NCI-H1694 (cell line): ENCODE data around the gene TMPRSS3.

Source experiments
- DNase-seq: peaks from one replicate; lab custom pipeline; 2025; lab: John Stamatoyannopoulos, UW

TMPRSS3 gene

DNA sequence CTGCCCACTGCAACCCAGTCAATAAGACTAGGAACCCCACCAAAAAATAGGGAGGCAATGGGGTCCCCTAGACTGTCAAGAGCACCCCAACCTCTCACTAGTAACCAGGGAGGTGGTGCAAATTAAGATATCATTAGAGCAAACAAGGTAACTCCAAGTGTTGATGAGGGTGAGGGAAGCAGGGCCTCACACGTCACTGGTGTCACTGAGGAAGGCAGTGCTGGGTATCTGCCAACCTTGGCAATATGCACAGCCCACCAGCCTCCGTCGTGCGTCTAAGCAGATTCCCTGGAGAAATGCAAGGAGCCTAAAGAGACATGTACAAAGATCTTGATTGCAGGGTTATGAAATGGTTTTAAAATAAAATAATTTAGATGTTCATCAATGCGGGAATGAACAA is 11.6 kb upstream of the TMPRSS3 start:
- no peak for DNase-seq

DNA sequence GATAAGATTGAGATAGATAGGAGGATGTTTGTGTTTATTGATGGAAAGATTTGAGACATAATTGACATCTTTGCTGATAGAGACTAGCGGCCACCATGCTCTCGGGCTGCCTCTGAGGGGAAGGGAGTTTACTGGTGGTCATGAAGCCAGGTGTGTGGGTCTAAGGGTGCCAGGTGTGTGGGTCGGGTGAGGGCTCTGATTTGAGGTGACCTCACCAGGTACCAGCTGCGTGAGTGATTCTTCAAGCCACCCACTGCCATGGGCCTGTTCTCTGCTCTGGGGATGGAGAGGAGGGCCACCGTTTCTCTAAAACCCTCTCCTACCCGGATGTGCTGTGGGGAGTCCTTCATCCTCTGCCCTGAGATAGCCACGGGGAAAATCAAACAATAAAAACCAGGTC is 11.0 kb upstream of the TMPRSS3 start:
- no peak for DNase-seq

DNA sequence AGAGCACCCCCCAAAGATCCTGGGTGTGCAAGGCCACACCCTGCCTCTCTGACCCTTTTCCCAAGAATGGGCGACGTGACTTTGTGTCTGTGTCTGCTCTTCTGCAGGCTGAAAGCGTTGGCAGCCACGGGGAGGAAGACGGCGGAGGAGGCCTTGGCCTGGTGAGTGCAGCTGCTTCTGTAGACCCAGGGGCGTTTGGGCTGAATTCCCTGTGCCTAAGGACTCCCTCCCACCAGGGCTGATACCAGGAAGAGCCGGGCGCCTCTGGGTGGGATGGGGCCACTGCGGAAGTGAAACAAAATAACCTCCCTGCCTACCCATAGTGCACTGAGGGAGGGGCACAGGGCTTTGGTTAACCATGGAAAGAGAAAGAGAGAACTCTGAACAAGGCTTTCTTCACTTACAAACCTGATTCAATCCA is 10.4 kb upstream of the TMPRSS3 start:
- no peak for DNase-seq

DNA sequence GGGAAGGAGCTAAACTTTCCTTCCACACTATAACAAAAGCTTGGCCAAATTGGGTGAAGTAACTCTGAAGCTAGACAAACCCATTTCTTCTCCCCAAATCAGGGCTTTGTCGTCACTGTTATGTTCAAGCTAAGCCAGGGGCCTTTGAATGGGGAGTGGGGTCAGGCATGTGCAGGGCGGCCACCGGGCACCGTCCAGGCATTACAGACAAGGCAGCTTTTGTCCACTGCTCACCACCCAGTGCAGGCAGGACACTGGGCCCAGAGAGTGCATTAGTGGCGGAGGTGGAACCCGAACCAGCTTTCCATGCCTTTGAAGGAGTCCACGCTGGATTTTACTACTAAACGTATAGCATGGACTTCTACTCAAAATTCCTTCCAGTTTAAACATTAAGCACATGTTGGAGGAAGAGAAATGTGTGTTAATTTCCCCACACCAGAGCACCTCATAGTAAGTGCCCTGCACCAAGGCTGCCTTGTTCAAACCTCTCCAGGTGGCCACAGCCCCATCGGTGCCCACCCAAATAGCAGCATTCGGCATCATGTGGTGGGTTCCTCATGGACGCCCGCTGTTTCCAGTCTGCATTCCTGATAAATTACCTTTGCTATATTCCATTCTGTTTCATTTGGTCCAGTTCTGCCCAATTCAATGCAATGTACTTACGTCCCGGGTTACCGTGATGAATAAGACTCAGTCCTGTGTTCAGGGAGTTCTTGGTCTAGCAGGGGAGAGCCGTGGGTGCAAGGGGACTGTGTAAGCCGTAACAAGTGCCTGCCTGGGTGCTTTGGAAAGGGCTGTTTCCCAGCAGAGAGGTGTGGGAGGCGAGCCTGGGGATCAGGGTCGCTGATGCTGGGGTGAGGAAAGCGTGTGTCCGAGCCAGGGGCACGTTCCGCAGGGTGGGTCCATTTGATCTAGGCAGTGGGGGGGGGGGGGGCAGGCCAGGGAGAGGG is 9.5 kb upstream of the TMPRSS3 start:
- no peak for DNase-seq

DNA sequence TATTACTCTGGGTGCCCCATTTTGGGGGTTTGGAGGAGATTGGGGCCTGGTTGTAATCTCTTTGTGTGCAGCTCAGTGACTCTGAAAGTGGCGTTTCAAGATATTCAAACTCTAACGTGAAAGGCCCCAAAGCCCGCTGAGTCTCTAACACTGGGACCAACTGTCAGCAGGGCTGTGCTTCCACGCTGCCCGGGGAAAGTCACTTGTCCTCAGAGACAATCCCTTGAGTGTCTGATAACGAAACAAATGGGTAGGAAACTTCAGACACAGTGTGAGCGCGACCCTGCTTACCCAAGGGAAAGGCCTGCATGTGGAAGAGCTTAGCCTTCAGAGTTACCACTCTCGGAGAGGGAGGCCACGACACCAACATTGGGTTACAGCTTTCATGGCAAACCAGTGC is 8.7 kb upstream of the TMPRSS3 start:
- DNase-seq: no peak

DNA sequence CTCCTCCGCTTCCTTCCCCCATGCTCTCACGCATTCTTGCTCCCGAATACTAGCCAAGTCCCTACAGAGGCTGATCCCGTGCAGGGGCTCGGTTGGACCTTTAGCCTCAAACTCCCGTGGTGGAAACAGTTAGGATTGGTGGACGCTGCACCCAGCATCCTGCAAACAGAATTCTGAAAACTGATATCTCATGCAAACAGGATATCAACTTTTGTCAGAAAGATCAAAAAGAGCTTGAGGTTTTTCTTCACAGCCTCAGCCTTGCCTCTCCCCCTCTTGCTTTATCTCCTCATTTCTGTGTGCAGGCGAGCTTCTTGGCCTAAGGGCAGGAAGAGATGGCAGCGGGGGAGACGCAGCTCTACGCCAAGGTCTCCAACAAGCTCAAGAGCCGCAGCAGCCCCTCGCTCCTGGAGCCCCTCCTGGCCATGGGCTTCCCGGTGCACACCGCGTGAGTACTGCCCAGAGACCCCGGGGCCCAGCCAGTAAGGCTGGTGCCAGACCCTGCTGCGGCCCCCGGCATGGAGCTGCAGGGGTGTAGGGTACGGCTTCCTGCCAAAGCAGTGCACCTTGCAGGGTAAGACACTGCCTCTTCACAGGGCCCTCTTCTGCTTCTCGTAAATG is 7.9 kb upstream of the TMPRSS3 start, which contains the start of gene UBASH3A:
Gene UBASH3A, plus strand, starts transcription at position 292 of the 621 bp plus-strand sequence. Its CDS starts 44 bp downstream, at position 336.
- DNase-seq: no peak

DNA sequence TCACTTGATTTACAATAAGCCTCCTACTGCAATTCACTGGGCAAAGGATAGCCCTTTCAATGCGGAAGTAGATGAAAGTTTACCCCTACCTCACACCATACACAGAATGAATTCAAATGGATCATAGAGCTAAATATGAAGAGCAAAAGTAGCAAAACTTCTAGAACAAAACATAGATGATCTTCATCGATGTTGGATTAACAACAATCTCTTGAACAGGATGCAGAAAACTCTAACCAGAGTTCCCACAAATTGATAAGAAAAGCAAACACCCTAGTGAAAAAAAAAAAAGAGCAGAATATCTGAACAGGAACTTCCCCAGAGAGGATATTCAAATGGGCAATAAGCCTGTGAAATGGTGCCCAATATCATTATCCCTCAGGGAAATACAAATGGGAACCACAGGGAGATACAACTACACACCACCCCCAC is 6.0 kb upstream of the TMPRSS3 start:
- no peak for DNase-seq

DNA sequence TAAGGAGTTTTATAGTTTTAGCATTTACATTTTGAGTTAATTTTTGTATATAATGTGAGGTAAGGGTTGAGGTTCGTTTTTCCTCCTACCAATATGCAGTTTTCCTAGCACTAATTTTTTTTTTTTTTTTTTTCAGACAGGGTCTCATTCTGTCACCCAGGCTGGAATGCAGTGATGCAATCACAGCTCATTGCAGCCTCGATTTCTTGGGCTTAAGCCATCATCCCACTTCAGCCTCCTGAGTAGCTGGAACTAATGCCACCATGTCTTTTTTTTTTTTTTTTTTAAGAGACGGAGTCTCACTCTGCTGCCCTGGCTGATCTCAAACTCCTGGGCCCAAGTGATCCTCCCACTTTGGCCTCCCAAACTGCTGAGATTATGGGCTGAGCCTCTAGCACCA is 5.3 kb upstream of the TMPRSS3 start:
- DNase-seq: no peak

DNA sequence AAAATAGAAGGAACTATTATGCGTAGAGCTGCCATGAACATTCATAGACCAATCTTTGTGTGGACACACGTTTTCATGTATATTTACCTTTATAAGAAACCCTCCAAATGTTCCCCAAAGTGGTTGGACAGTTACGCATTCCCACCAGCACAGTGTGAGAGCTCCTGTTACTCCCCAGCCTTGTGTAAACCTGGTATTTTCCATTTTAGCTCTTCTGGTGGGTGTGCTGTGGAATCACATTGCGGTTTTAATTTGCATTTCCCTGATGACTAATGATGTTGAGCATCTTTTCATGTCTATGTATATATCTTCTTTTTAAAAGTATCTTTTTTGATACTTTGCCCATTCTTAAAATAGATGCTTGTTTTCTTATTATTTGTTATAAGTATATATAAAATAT is 4.7 kb upstream of the TMPRSS3 start:
- DNase-seq: no peak

DNA sequence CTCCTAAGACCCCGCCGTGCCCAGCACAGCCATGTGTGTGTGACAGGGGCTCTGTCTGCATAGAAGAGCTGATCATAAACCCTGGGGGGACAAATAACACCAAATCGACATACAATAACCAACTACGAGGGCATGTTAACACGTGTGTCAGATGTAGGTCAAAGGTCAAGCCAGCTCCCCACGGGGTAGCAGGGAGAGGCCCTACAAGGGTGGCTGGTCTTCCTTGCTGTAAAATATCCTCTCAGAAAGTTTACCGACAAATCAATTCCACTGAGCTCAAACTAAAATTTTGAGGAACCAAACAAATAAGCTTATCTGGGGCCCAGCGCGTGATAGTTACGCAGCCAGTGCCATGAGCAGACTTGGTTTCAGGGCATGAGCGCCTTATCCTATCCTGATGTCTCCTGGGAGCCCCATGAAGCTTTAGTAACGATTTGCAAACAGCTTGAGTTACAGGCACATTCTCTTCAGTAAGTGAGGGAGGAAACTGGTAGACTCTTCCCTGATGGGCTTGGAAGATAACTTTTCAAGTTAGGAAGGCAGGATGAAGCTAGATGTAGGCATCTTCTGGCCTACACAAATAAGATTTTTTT is 2.7 kb upstream of the TMPRSS3 start:
- DNase-seq: no peak

DNA sequence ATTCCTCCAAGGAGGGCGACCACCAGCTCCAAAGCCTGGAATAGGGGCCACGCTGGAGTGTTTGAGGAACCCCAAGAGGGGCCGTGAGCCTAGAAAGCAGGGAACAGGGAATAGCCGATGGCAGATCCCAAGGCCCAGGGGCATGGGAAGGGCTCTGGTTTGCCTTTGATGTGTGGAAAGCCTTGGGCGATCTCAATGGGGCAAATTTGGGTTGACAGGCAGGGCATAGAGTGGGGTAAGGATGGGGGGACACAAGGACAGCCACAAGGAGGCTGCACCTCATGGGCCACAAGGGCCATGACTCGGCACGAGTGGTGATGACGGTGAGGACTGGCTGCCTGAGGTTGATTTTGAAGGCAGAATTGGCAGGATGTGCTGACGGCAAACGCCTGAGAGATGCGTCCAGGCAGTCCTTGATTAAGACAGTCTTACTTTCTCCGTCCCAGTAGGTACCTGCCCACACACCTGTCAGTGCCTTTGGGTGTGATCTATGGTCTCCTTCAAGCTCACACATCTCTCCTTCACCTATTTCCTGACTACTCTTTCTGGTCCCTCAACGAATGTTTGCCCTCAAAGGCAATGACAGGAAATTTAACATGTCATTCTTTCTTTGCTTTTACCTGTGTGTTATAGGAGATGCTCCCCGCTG is 2.0 kb upstream of the TMPRSS3 start:
- no peak for DNase-seq

DNA sequence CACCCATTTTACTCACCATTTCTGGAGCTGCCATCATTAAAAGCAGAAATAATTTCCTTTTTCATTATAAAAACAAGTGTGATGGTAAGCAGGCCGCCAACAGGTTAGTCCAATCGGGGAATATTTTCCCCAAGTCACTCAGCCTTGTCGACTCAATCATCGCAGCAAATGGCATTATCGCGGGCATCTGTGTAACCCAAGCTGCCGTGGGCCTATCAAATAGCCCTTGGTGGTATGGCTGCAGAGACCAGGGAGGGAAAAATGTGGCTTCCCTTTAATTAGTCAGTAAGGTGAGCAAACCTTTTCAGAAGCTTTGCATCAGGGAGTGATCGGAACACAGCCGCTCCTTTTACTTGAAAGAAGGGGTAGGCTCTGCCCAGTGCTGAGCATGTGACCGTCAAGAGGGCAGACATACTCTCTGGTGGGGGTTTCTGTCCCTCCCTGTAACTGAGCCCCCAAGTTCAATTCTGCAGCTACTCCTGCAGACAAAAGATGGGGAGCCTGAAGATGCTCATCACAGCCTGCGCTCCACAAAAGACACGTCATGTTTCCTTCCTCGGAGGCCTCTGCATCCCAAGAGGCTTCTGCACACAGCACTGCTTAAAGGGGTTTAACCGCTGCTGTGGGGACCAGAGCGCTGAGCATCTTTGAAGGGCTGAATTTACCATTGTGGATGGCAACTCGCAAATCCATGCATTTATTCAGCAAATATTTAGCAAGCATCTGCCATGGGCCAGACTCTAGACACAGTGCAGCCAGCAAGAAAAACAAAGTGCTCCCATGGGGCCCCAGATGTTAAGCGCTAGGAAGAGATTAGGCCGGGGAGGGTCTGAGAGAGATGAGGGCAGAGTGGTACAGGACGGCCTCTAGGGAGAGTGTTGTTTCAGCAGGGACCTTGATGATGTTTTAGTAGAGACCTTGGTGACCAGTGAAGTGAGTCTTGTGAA is 1.2 kb upstream of the TMPRSS3 start:
- no peak for DNase-seq

DNA sequence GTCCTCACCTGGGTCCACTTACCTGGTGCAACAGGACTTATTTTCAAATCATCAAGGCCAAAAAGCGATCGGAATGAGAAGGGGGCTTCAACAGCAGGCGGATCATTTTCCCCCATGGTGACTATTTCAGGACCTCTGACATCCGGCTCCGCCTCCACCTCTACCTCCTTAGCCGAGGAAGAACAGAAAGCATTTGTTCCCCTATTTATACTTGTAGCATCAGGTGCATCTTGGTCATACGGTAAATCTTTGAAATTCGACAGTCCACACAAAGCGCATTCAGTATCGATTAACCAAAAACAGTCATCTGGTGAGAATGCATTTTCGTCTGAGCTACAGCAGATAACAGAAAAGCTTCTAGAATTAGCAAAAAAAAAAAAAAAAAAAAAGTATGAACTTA is 550 bp downstream of the TMPRSS3 start:
- DNase-seq: no peak

DNA sequence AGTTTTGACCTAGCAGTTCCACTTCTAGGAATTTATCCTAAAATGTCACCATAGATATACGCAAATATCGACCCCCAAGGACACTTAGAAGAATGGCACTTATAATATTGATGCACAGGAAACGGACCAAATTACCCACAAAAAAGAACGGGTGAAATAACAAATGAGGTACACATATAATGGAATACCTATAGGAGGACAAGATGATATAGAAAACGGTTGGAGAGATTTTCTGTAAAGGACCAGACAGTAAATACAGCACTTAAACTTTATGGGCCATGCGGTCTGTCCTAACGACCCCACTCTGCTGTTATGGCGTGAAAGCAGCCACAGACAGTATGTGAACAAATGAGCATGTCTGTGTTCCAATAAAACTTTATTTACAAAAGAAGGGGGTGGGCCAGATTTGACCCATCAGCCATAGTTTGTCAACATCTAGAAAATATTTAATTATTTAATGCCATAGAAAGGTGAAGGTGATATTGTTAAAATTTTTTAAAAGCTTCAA is 2.4 kb downstream of the TMPRSS3 start:
- no peak for DNase-seq

DNA sequence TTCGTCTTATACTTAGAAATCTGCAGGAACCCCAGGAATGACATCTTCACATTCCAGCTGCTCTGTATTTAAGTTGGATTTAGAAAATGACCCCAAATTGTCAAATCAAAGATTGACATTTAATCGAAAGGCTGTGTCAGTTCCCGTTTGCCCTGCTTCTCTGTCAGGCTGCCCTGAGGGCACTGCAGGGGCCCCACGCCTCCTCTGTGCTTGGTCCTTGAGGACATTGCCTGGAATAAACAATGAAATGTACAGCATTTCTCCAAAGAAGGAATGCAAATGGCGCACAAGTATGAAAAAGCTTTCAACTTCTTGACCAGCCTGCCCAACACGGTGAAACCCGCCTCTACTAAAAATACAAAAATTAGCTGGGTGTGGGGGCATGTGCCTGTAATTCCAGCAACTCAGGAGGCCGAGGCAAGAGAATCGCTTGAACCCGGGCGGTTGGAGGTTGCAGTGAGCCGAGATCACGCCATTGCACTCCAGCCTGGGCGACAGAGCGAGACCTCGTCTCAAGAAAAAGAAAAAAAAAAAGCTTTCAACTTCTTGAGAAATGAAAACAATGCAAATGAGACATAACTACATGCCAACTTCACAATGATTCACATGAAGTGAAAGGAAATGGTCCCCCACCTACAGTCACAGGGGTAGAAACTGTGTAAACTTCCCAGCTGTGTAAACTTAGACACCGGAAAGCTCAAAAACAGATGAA is 3.0 kb downstream of the TMPRSS3 start:
- no peak for DNase-seq

DNA sequence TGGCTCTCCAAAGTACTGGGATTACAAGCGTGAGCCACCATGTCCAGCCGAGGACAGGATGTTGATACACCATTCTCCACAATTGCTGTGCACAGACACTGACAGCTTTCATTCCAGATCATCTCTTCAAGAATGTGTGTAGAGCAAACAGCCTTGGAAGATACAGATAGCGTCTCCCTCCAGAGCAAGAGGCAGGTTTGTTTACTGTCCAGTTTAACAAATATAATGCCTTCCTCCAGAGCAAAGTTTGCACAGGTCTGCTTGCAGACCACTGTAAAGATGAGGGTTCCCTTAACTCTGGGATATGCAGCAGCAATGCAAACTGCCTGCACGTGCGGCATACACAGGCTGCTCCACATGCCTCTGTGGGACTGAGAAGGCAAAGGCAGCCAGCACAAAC is 4.6 kb downstream of the TMPRSS3 start:
- no peak for DNase-seq

DNA sequence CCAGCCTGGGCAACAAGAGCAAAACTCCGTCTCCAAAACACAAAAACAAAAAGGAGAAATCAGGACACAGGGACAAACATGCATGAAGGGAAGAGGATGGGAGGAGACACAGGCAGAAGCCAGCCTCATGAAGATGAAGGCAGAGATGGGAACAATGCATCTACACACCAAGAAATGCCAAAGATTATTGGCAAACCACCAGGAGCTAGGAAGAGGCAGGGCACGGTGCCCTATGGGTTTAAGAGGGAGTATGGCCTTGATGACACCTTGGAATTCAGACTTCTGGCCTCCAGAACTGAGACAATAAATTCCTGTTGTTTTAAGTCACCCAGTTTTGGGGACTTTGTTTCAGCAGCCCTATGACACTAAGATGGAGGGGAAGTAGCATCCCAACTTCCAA is 5.2 kb downstream of the TMPRSS3 start:
- DNase-seq: no peak

DNA sequence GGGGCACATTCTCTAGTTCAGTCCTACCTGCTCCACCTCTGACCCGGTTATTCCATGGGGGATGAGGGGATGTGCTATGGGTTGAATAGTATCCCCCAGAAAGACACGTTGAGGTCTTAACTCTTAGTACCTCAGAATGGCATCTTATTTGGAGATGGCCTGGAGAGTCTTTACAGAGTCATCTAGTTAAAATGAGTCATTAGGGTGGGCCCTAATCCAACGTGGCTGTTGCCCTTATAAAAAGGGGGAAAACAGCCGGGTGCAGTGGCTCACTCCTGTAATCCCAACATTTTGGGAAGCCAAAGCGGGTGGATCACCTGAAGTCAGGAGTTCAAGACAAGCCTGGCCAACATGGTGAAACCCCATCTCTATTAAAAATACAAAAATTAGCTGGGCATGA is 5.7 kb downstream of the TMPRSS3 start:
- no peak for DNase-seq

DNA sequence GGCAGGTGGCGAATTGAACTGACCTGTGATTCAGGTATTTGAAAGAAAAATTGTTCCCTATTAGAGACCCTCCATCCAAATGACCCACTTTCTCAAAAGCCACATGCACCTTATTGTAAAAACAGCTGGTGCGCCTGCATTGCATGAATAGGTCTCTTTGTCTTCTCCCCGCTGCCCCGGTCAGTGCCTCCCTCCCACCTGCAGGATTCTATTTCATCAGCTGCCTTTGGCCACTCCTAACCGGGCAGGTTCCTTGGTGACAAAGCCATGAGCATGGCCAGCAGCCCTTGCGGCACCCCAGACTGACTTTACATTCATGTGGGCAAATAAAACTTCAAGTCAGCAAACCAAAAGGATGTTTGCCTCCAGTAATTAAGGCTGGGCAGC is 6.4 kb downstream of the TMPRSS3 start:
- DNase-seq: no peak

DNA sequence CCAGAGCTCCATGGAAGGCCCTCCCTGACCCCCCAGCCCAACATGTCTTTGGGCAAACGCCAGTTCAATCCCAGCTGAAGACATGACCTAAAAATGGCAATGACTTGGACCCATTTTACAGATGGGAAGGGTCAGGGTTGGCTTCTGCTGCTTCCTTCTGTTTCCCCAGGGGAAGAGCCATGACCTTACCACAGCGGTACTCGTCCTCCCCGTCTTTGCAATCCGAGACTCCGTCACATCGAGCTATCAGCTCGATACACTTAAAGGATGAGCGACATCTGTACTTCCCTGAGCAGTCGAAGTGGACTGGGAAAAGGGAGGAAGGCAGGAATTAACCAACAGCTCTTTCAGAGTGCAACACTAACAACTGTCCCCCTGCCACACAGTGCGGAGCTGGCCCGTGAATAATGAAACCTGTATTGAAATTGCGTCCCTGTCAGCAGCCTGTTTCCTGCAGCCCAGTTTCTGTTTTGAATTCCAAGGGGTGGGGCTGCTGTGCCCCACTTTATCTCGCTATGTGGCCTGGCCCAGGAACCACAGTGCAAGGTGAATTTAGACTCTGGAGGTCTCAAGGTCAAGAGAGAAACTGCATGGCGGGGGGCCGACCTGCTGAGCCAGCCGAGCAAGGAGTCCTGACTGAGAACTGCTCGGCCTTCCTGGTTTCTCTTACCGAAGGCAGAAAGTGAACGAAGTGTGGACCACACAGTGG is 7.0 kb downstream of the TMPRSS3 start:
- DNase-seq: no peak
